SKM-1 (cell line): Measurements from ENCODE around the gene SLC4A8.
"Not testable (repeated sequence)": the region's sequence is repeated elsewhere in the genome, so short reads cannot be mapped to it uniquely, and the experiment has no call there.

Experiments used
- DNase-seq: peaks from one replicate; lab custom pipeline; 2025; ENCODE audit not compliant: unreplicated experiment; lab: John Stamatoyannopoulos, UW

Gene SLC4A8

GRCh38 chr12:51473947-51474346, 49.3 kb downstream of the SLC4A8 start:
- DNase-seq, result no peak

- DNase-seq, result no peak
Measured at GRCh38 chr12:51475543-51475942, 50.9 kb downstream of the SLC4A8 start.

- no peak for DNase-seq
Measured at GRCh38 chr12:51480978-51481377, 56.3 kb downstream of the SLC4A8 start.

GRCh38 chr12:51482929-51483697, 58.5 kb downstream of the SLC4A8 start:
- no peak for DNase-seq

- DNase-seq, result no peak
Measured at GRCh38 chr12:51484119-51484518, 59.5 kb downstream of the SLC4A8 start.

GRCh38 chr12:51488281-51488680, 63.6 kb downstream of the SLC4A8 start:
- DNase-seq, result no peak

GRCh38 chr12:51493281-51493680, 68.7 kb downstream of the SLC4A8 start:
- no peak for DNase-seq

GRCh38 chr12:51496895-51497294, 72.3 kb downstream of the SLC4A8 start:
- no peak for DNase-seq

- DNase-seq, result no peak
Measured at GRCh38 chr12:51504851-51505250, 80.2 kb downstream of the SLC4A8 start.

GRCh38 chr12:51505360-51506105, 80.9 kb downstream of the SLC4A8 start:
- DNase-seq, result no peak

GRCh38 chr12:51507178-51507577, 82.5 kb downstream of the SLC4A8 start:
- no peak for DNase-seq

GRCh38 chr12:51508285-51508684, 83.7 kb downstream of the SLC4A8 start:
- no peak for DNase-seq

- no peak for DNase-seq
Measured at GRCh38 chr12:51511546-51512260, 87.1 kb downstream of the SLC4A8 start.

- no peak for DNase-seq
Measured at GRCh38 chr12:51512438-51512837, 87.8 kb downstream of the SLC4A8 start.

GRCh38 chr12:51515037-51515436, 90.4 kb downstream of the SLC4A8 start:
- DNase-seq, result not testable (repeated sequence)

- no peak for DNase-seq
Measured at GRCh38 chr12:51517316-51517715, 92.7 kb downstream of the SLC4A8 start.

GRCh38 chr12:51517800-51518199, 93.2 kb downstream of the SLC4A8 start:
- no peak for DNase-seq

GRCh38 chr12:51519755-51520154, 95.1 kb downstream of the SLC4A8 start:
- no peak for DNase-seq

GRCh38 chr12:51520576-51521325, 96.1 kb downstream of the SLC4A8 start:
- no peak for DNase-seq

GRCh38 chr12:51521554-51522276, 97.1 kb downstream of the SLC4A8 start:
- no peak for DNase-seq
